Skeletal muscle satellite cell (primary cell): ENCODE measurements around the gene PWP2.

ENCODE experiments used
- H3K27me3 ChIP-seq: 2 replicates; pipeline ENCODE4 v1.7.0; 2013; ENCODE audit warnings: low read length; ENCODE audit not compliant: control insufficient read depth, insufficient read depth
- H3K36me3 ChIP-seq: 2 replicates; pipeline ENCODE4 v1.7.0; 2013; ENCODE audit warnings: mild to moderate bottlenecking, control low read depth, low read length; ENCODE audit not compliant: insufficient read depth
- H3K4me1 ChIP-seq: 2 replicates; pipeline ENCODE4 v1.7.0; 2013; ENCODE audit warnings: low read length; ENCODE audit not compliant: control insufficient read depth, insufficient read depth
- H3K4me2 ChIP-seq: 2 replicates; pipeline ENCODE4 v1.7.0; 2013; ENCODE audit warnings: mild to moderate bottlenecking, low read length
- H3K4me3 ChIP-seq: 2 replicates; pipeline ENCODE4 v1.7.0; 2013; ENCODE audit warnings: low read length
- H3K9ac ChIP-seq: 2 replicates; pipeline ENCODE4 v1.7.0; 2013; ENCODE audit warnings: mild to moderate bottlenecking, low read depth, low read length, moderate library complexity
- H3K9me3 ChIP-seq: replicated peaks from 2 replicates; pipeline ENCODE4 v1.7.0; 2013; ENCODE audit warnings: mild to moderate bottlenecking, control low read depth, low read length

PWP2 gene

GRCh38 chr21:44070391-44070790, 36.8 kb upstream of the PWP2 start:
- Histone ChIP-seq H3K4me3 (no peak overlapping the region), H3K9me3 (no peaks in the 10 kb centered on the region), H3K4me2 (no peak overlapping the region), H3K36me3 (peaks cover 38% of the 10 kb centered on the region), H3K27me3 (no peaks in the 10 kb centered on the region), H3K4me1 (no peaks in the 10 kb centered on the region), H3K9ac (no peak overlapping the region)

DNA sequence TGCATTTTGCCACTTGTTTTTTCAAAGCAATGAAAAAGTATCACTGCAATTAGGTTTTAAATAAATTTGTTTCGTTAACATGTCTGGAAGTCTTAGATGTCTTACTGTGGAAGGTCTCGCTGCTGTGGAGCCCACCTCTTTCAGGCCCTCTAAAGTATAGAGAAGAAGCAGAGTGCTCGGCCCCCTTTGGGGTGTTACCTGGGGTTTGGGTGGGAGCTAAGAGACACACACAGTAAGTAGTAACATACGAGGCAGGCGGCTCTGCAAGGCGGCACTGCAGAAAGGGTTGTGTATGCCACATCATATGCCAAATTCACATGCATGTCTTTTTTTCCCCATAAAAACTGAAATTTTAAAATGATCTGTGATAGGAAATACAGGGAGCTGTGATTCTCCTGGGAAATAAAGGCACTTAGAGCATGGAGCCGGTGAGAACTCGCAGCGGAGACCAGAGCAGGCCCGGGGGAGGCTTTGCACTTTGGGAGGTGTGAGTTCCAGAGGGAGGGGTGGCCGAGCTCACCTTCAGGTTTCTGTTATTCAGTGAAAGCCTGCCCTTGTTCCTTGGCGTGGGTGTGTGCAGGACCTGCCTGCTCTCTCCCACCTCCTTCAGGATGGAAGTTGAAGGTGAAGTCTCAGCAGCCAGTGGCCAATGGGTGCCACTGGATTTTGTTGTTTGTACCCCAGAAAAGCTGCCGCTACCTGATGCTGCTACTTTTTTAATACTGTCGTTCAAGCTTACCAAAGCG, 35.7 kb upstream of the PWP2 start:
- Histone ChIP-seq H3K4me3 (no peak overlapping the region), H3K27me3 (no peaks in the 10 kb centered on the region), H3K4me2 (no peak overlapping the region), H3K9me3 (no peaks in the 10 kb centered on the region), H3K9ac (no peak overlapping the region), H3K36me3 (peaks cover 35% of the 10 kb centered on the region), H3K4me1 (no peaks in the 10 kb centered on the region)

DNA sequence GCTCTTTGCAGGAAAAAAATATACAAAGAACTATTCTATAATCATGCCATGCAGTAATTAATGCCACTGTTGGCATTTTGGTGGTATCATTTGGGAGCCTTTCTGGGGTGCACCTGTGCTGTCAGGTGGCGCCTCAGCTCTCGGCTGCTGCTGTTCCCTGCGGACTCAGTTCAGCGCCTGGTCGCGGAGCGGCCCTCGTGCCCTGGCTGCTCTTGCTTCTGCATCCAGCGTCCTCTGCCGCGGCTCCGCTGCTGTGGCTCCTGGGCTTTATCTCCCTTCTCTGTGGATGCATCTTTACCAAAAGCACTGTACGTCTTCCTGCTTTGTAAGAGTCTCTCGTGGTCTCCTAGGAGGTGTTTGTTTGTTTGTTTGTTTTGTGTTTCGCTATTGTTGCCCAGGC, 35.1 kb upstream of the PWP2 start:
- Histone ChIP-seq H3K4me1 (no peaks in the 10 kb centered on the region), H3K9ac (no peak overlapping the region), H3K27me3 (no peaks in the 10 kb centered on the region), H3K4me2 (no peak overlapping the region), H3K36me3 (peaks cover 36% of the 10 kb centered on the region), H3K4me3 (no peak overlapping the region), H3K9me3 (no peaks in the 10 kb centered on the region)

- Histone ChIP-seq H3K36me3 (peaks cover 48% of the 10 kb centered on the region), H3K4me1 (no peaks in the 10 kb centered on the region), H3K9me3 (no peaks in the 10 kb centered on the region), H3K27me3 (no peaks in the 10 kb centered on the region), H3K4me2 (no peak overlapping the region), H3K9ac (no peak overlapping the region), H3K4me3 (no peak overlapping the region)
Measured at GRCh38 chr21:44074315-44074958, 32.8 kb upstream of the PWP2 start.

DNA sequence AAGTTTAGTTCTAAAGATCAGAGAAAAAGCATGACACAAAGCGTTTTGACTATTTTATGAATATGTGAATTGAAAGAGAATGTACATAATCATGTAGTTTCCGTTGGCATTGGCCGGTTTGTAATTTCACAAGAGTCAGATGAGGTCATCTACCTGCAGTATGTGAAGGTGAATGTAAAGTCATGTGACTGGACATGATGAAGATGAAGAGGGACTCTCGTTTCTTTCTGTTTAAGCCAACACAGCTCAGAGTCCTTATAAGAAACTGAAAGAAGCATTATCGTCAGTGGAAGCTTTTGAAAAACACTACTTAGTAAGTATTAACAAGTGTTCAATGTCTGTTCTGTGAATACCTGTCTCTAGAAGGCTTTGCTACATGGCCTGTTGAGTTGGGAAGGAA, 30.9 kb upstream of the PWP2 start:
- no peaks in the 10 kb centered on the region for H3K27me3 ChIP-seq
- no peak overlapping the region for H3K9ac ChIP-seq
- no peak overlapping the region for H3K4me3 ChIP-seq
- no peaks in the 10 kb centered on the region for H3K9me3 ChIP-seq
- H3K36me3 ChIP-seq: peaks cover 50% of the 10 kb centered on the region
- no peak overlapping the region for H3K4me2 ChIP-seq
- H3K4me1 ChIP-seq: no peaks in the 10 kb centered on the region

GRCh38 chr21:44078411-44078981, 28.7 kb upstream of the PWP2 start:
- Histone ChIP-seq H3K27me3 (no peaks in the 10 kb centered on the region), H3K9ac (no peak overlapping the region), H3K4me1 (no peaks in the 10 kb centered on the region), H3K4me2 (no peak overlapping the region), H3K4me3 (no peak overlapping the region), H3K9me3 (no peaks in the 10 kb centered on the region), H3K36me3 (peaks cover 69% of the 10 kb centered on the region)

DNA sequence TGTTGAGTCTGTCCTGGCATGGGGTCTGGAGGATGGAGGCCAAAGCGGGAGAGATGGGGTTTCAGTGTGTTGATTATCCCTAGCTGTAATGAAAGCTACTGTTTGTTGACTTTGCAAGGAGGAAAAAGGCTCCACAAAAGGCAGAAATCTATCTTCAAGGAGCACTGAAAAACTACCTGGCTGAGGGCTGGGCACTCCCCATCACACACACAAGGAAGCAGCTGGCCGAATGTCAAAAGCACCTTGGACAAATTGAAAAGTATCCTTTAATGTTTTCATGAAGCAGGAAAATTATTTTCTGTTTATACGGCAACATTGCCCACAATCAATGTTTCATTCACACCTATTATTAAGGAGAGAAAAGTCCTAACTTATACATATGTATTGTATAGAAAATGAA, 27.8 kb upstream of the PWP2 start:
- Histone ChIP-seq H3K9ac (no peak overlapping the region), H3K4me1 (no peaks in the 10 kb centered on the region), H3K36me3 (peaks cover 73% of the 10 kb centered on the region), H3K9me3 (no peaks in the 10 kb centered on the region), H3K27me3 (no peaks in the 10 kb centered on the region), H3K4me2 (no peak overlapping the region), H3K4me3 (no peak overlapping the region)

GRCh38 chr21:44079846-44080245, 27.4 kb upstream of the PWP2 start:
- Histone ChIP-seq H3K4me2 (no peak overlapping the region), H3K4me1 (no peaks in the 10 kb centered on the region), H3K4me3 (no peak overlapping the region), H3K9me3 (no peaks in the 10 kb centered on the region), H3K27me3 (no peaks in the 10 kb centered on the region), H3K9ac (no peak overlapping the region), H3K36me3 (peaks cover 72% of the 10 kb centered on the region)

GRCh38 chr21:44082648-44083440, 24.4 kb upstream of the PWP2 start:
- no peaks in the 10 kb centered on the region for H3K27me3 ChIP-seq
- no peaks in the 10 kb centered on the region for H3K9me3 ChIP-seq
- no peak overlapping the region for H3K4me3 ChIP-seq
- H3K4me1 ChIP-seq: no peaks in the 10 kb centered on the region
- H3K36me3 ChIP-seq: peaks cover 78% of the 10 kb centered on the region
- H3K9ac ChIP-seq: no peak overlapping the region
- H3K4me2 ChIP-seq: no peak overlapping the region

- Histone ChIP-seq H3K36me3 (peaks cover 82% of the 10 kb centered on the region), H3K4me1 (no peaks in the 10 kb centered on the region)
Measured at GRCh38 chr21:44083631-44084291, 23.4 kb upstream of the PWP2 start.

More at GRCh38 chr21:44083631-44084291, 23.4 kb upstream of the PWP2 start:
- Histone ChIP-seq H3K9ac (no peak overlapping the region), H3K4me3 (no peak overlapping the region), H3K4me2 (no peak overlapping the region), H3K9me3 (no peaks in the 10 kb centered on the region), H3K27me3 (no peaks in the 10 kb centered on the region)
